GM10248 (cell line): ENCODE measurements around the gene ANLN.
"Not testable (repeated sequence)": the region's sequence is repeated elsewhere in the genome, so short reads cannot be mapped to it uniquely, and the experiment has no call there.

Source experiments
- CTCF ChIA-PET: fragments of 300-600 bp; sonication (Branson Sonifier 250); formaldehyde crosslinking; extraction: SDS; loops from one replicate; lab custom pipeline; 2021; ENCODE audit warnings: antibody characterized with exemption; lab: Yijun Ruan, JAX
- POLR2A ChIA-PET: fragments of 350-650 bp; sonication (Branson Sonifier 250); formaldehyde crosslinking; extraction: SDS; loops from one replicate; lab custom pipeline; 2020; ENCODE audit warnings: antibody characterized with exemption; lab: Yijun Ruan, JAX
- DNase-seq: peaks from one replicate; pipeline ENCODE4 v3.0.0; 2012; ENCODE audit errors: extremely low spot score
- CTCF ChIP-seq: IDR thresholded peaks from 2 replicates; pipeline ENCODE4 v1.5.1; 2012; ENCODE audit warnings: mild to moderate bottlenecking, low read depth; ENCODE audit errors: extremely low read depth, missing control alignments, control extremely low read depth

Gene ANLN

GRCh38 chr7:36473454-36474282, 84.0 kb downstream of the ANLN start:
- POLR2A ChIA-PET, result no interaction called here
- peak; percentile 31 for TF ChIP-seq CTCF
- CTCF ChIA-PET, result interaction anchor here (0.7 to 2.7 kb wide), 12 partner anchors 13 to 728 kb away, joined by 3 to 12 read pairs (median 5); no protein-coding TSS in a partner anchor
- no peak for DNase-seq

- CTCF ChIA-PET, result interaction anchor here (0.7 to 2.7 kb wide), 10 partner anchors 11 to 727 kb away, joined by 3 to 12 read pairs (median 4); no protein-coding TSS in a partner anchor
- DNase-seq, result no peak
- TF ChIP-seq CTCF, result no peak
- POLR2A ChIA-PET, result no interaction called here
Measured at GRCh38 chr7:36474283-36475010, 84.8 kb downstream of the ANLN start.

GRCh38 chr7:36475011-36475342, 85.3 kb downstream of the ANLN start:
- no peak for DNase-seq
- ChIA-PET POLR2A (no interaction called here), CTCF (interaction anchor here (1.0 to 2.4 kb wide), 10 partner anchors 10 to 726 kb away, joined by 3 to 12 read pairs (median 4); no protein-coding TSS in a partner anchor)
- no peak for TF ChIP-seq CTCF

GRCh38 chr7:36475381-36475780, 85.7 kb downstream of the ANLN start:
- ChIA-PET CTCF (interaction anchor here (1.0 to 2.4 kb wide), 8 partner anchors 12 to 723 kb away, joined by 3 to 12 read pairs (median 4); no protein-coding TSS in a partner anchor), POLR2A (no interaction called here)
- no peak for TF ChIP-seq CTCF
- no peak for DNase-seq

- ChIA-PET POLR2A (no interaction called here), CTCF (interaction anchor here (0.9 to 3.5 kb wide), 4 partner anchors 9 to 18 kb away, joined by 3 to 9 read pairs (median 4); no protein-coding TSS in a partner anchor)
- TF ChIP-seq CTCF, result no peak
- DNase-seq, result no peak
Measured at GRCh38 chr7:36478745-36479144, 89.1 kb downstream of the ANLN start.

- DNase-seq, CTCF ChIA-PET, POLR2A ChIA-PET: not testable (repeated sequence)
Measured at GRCh38 chr7:36483853-36484252, 94.2 kb downstream of the ANLN start.
